ENCODE measurements around the gene UBL3.

UBL3 gene

DNA sequence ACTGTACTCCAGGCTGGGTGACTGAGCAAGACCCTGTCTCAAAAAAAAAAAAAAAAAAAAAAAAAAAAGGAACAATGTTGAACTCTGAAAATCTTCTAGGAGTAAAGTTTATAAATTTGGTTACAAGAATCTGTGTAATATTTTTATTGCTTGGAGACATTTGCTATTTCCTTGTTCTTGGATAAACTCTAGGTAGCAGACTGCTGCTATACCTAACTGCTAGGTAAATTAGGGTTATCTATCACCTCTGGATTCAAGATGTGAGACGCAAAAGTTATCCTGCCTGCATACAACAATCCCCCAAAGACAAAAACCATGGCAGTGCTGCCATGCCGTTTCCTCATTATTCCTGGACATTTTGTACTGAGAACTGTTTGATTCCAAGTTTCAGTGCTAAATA is 33.7 kb downstream of the UBL3 start:
- FAIRE-seq, result no peak
- DNase-seq (ENCODE audit: insufficient read length, low spot score), result no peak

DNA sequence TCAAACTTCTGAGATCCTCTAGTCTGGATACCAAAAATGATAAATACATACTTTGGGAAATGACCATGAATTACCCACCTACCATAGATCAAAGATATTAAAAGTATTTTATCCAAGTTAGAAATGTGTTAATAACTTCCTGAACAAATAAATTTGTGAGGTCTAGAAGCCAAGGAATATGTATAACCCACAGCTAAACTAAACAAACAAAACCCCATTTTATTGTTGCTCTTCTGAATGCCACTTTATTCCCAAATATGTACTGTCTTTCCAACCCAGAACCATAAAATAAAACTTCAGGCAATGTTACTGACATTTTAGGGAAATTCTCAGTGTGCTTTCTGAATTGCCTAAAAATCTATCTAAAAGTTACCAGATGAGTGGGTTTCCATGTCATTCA is 35.1 kb downstream of the UBL3 start:
- FAIRE-seq (no peak), DNase-seq (ENCODE audit: insufficient read length, low spot score) (no peak)

DNA sequence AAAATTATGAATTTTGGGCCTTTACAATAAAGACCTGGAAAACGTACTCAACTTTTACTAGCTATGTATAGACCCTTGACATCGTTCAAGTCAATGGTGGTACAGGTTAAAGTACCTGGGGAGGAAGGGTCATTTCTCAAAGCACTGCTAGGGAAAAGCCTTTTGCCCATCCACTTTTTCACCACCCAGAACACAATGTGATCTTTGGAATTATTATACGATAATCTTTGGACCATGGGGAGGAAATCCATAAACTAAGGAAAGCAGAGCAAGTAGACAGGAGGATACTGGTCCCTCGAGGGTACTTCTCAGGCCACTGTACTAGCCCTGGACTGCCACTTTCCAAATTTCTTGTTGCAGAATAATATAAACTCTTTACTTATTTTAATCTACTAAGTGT is 39.5 kb downstream of the UBL3 start:
- no peak for FAIRE-seq
- DNase-seq (ENCODE audit: insufficient read length, low spot score), result no peak

DNA sequence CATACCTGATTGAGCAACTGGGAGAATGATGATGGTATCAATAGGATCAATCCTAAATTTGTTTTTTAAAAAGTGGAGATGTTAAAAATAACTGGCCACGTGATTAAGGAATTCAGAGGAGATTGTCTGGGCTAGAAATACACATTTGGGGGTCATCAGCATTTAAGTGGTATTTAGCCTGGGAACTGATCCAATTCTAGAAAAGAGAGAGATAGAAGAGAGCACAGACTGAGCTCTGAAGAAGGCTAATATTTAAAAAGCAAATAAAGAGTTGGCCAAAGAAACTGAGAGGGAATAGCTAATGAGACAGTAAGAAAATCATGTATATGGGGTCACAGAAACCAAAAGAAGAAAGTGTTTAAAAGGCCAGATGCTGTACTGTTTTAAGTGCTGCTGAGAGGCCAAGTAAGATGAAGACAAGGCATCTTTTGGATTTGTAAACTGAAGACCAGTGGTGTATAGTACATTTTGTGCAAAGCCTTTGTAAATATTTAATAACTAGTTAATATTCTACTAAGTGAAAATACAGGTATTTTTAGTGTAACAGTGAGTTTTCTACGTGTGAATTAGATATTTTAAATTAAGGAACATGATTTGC is 40.2 kb downstream of the UBL3 start:
- DNase-seq (ENCODE audit: insufficient read length, low spot score) (no peak), FAIRE-seq (peak; percentile 8)

DNA sequence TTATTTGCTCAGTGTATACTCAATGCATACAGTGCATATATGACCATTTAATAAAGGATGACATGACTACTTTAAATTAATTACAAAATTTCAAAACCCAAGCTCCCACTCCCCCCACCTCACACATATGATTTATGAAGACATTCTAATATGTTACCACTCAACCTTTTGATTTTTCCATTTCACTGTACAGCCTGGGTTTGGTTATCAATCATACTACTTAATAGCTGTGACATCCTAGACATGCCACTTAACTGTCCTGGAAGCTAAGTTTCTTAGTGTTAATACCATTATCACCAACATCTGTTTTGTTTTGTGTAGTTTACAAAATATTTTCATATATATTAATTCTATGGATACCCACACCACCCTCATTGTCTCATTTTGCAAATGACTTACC is 42.2 kb downstream of the UBL3 start:
- no peak for DNase-seq (ENCODE audit: insufficient read length, low spot score)
- no peak for FAIRE-seq

DNA sequence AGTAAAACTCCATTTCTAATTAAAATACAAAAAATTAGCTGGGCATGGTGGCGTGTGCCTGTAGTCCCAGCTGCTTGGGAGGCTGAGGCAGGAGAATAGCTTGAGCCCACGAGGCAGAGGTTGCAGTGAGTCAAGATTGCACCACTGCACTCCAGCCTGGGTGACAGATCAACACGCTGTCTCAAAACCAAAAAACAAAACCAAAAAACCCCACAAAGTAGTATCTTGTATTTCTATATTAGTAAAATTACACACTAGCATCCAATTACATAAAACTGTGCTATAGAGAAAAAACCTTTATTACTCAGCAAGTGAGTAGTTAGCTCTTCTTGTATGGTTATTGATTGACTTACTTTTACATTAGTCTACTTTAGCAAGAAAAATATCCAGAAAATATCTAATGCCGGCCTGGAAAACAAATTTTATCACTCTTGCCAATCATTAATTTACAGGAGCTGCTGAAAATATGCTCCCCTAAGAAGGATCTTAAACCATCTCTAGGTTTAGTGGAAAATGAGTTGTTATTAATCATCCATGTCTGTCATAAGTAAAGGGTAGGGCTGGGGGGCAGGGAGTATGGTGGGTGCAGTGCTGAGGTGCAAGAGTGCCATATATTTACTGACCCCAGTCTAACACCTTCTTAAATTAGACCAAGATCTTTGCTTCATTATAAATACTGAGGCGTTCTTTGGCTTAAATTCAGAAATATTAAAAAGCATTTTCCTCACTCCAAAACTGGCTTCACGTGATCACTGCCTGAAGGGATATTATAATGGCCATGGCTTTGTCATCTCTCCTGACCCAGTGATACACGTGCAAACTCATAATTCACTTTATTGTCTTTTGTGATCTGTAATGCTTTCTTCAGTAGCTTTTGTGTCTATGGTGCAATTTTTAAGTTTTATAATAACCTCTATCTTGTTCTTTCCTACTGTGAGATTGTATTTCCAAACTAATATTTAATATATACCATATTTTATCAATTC is 44.1 kb downstream of the UBL3 start:
- DNase-seq (ENCODE audit: insufficient read length, low spot score) (no peak), FAIRE-seq (no peak)

DNA sequence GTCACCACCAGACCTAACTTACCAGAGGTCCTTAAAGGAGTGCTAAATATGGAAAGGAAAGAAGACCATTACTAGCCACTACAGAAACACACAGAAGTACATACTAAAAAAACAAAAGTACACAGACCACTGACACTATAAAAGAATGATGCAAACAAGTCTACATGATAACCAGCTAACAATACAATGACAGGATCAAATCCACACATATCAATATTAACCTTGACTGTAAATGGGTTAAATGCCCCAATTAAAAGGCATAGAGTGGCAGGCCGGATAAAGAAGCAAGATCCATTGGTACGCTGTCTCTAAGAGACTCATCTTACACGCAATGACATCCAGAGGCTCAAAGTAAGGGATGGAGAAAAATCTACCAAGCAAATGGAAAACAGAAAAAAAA is 47.2 kb downstream of the UBL3 start:
- DNase-seq (ENCODE audit: insufficient read length, low spot score), result no peak
- no peak for FAIRE-seq

DNA sequence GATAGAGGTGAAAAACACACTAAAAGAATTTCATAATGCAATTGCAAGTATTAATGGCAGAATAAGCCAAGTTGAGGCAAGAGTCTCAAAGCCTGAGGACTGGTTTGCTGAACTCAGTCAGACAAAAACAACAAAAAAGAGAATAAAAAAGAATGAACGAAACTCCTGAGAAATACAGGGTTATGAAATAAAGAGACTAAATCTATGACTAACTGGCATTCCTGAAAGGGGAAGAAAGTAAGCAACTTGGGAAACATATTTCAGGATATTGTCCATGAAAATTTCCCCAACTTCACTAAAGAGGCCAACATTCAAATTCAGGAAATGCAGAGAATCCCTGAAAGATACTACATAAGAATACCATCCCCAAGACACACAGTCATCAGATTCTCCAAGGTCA is 47.8 kb downstream of the UBL3 start:
- DNase-seq (ENCODE audit: insufficient read length, low spot score) (no peak), FAIRE-seq (no peak)

DNA sequence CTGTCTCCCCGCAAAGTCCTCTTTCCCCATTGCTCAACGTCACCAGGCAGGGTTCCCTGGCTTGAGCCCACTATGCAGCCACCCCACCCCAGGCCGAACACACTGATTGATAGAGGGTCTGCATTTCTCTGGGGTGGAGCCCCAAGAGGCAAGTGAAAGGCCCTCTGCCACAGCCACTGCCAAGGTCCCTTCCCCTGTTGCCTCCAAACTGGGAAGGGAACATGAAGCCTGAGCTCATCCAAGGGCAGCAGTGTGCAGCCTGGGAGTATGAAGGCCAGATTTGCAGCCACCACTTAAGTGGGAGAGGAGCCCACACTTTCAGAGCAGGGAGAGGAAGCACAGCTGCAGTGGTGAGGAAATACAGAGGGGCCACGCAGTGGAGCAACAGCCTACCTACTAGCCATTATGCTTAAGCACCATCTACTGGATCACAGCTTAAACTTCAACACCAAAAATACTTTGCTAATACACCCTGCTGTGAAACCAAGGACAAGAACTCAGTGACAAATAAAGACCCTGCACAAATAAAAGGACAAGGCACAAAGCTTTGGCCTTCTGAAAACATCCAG is 48.6 kb downstream of the UBL3 start:
- DNase-seq (ENCODE audit: insufficient read length, low spot score) (no peak), FAIRE-seq (no peak)

DNA sequence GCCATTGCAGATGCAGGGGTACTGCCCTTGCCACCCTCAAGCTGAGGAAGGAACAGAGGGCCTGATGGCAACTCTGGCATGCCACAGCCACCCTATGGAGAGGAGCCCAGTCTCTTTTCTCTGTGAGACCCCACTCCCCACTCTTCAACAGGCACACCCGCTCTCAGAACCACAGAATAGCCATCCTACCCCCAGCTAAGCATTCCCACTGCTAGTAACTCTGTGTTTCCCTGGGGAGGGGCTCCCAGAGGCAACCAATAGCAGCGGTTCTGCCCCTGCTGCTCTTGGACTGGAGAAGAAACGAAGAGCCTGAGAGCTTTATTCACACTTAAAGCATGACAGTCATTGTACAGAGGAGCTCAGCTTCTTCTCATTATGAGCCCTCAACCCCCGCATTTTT is 49.3 kb downstream of the UBL3 start:
- DNase-seq (ENCODE audit: insufficient read length, low spot score) (no peak), FAIRE-seq (no peak)

DNA sequence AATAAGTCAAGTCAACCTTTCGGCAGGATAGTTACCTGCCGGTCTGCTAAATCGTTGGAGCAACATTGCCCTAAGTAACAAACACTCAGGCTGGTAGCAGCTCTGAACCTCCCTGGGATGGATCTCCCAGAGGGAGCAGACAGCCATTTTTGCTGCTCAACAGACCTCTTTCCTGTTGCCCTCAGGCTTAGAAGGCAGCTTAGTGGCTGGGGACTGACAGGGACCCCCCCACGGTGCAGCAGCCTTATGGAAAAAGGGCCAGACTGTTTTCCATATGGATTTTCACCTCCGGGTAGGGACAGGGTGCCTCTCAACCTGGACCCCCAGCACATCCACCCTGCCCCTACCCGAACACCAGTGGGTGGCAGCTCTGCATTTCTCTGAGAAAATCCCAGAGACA is 49.7 kb downstream of the UBL3 start:
- no peak for DNase-seq (ENCODE audit: insufficient read length, low spot score)

DNA sequence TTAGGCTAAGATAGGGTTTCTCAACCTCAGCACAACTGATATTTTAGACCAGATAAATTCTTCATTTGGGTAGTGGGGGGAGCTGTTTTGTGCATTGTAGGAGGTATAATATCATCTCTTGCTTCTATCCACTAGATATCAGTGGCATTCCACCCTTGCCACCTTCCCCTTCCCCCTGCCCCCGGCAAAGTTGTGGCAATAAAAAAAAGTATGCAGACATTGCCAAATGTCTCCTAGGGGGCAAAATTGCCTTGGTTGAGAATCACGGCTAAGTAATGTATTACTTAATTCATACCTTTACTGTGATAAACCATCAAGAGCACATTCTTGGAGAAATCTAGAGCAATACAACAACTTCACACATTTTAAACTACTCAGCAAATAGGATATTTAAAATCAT is 51.4 kb downstream of the UBL3 start:
- FAIRE-seq (peak; percentile 18), DNase-seq (ENCODE audit: insufficient read length, low spot score) (no peak)

More for the DNA sequence above, 49.7 kb downstream of the UBL3 start:
- no peak for FAIRE-seq

DNA sequence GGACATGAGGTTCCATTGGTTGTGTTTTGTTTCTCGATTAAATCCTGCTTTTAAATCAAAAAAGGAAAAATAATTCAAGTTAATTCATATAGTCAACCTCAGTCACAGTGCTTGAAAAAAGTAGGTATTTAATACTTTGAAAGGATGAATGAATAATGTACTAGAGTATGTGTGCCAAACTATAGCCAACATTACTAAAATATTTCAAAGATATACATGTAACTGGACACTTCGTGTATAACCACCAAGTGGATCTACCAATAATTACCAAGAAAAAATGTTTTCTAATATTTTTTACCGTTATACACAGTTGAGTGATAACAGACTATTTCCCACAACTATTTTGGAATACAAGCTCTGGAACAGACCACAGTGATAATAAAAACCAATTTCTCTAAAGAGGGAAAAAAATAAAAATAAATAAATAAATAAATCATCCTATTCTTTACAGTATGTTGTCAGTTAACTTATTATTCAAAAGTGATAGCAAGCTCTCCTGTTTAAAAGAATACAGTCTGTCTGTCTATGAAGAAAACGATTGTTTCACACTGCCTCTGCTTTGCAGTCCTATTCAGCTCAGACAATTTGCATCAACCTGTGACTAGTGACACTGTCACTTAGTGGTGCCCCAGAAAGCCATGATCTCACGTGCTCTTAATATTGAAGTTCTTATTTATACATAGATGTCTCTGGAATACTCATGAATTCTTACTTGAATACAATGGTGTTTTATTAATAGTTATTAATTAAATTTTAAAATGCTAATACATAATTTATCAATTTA is 58.2 kb downstream of the UBL3 start:
- FAIRE-seq (no peak), DNase-seq (ENCODE audit: insufficient read length, low spot score) (no peak)

DNA sequence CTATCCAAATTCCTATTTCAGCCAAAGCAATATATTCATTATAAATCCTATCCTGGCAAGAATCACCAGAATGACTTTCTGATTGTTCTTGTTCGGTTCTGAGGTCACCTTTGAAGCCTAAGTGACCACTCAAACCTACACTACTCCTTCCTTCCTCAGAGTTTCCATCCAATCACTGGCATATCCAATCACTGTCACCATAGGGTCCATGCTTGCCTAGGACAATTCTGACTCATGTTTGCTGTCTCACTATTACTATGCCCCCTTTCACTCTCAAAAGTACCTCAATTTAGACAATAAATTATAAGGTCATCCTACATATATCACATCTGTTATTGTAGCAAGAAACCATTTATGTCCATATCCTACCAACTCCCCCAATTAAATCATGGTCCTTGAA is 58.9 kb downstream of the UBL3 start:
- DNase-seq (ENCODE audit: insufficient read length, low spot score), result no peak
- FAIRE-seq, result no peak

DNA sequence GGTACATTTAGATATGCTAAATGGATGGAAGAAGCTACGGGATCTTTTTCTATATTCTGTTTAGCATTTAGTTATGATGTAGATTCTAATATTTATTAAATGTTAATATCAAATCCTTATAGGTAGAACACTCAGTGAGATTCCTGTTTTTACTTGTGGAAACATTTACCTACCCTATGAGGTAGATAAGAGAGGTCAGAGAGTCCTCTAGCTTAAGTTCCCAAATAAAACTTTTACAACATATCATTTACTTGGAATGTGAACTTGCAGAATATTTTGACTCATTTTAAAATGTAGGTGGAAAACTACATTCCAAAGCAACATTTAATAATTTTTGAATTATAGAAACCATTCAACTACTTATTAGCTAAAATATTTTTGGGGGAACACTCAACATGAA is 63.7 kb downstream of the UBL3 start:
- DNase-seq (ENCODE audit: insufficient read length, low spot score), result no peak
- no peak for FAIRE-seq

DNA sequence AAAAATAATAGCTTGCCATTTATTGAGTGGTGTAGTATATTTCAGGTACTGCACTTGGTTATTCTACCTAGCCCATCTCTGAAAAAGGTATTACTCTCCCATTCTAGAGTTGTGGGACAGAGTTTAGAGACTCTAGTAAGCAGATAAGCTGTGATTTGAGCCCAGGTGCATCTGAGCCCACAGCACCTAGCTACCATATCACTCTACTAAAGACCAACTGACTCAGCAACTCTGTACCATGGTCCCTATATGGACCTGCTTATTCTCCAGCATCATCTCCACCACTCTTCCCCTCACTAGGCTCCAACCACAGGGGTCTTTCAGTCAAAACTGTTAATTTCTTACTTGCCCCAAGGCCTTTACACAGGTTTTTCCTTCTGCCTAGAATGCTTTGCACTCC is 64.4 kb downstream of the UBL3 start:
- FAIRE-seq, result no peak

DNA sequence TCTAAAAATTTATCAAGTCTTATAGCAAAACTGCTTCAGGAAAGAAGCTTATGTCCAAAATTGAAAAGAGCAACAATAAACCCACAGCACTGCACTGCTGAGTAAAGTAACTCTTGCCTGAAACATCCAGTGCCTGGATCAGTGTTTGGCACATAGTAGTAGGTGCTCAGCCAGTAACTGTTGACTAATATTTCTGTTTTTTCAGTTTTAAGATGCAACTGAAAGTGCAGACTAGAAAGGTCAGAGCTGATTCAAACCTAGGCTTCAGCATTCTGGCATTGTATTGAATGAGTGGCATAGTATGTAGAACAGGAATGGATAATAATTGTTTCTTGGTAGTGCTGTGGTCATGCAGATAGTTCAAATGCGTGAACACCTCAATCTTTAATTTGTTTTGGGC is 67.6 kb downstream of the UBL3 start:
- DNase-seq (ENCODE audit: insufficient read length, low spot score), result no peak
- FAIRE-seq, result peak; percentile 66

More for the DNA sequence above, 64.4 kb downstream of the UBL3 start:
- no peak for DNase-seq (ENCODE audit: insufficient read length, low spot score)

DNA sequence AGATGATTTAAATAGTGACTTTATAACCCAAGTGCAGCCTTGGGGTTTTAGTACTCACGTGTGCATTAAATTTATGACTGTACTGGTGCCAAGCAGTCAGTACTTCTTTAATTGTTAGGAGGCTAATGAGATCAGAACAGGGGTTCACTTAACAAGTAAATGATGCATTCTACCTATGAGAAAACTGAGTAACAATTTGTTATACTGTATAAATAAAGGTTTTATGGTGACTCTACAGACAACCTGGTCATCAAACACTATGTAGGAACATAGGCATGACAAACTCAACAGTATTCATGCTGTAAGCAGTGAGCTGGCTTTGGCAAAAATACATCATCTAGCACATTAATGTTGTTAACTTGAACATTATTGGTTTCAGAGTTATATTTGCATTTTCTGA is 75.6 kb downstream of the UBL3 start:
- DNase-seq (ENCODE audit: insufficient read length, low spot score), result no peak
- no peak for FAIRE-seq

DNA sequence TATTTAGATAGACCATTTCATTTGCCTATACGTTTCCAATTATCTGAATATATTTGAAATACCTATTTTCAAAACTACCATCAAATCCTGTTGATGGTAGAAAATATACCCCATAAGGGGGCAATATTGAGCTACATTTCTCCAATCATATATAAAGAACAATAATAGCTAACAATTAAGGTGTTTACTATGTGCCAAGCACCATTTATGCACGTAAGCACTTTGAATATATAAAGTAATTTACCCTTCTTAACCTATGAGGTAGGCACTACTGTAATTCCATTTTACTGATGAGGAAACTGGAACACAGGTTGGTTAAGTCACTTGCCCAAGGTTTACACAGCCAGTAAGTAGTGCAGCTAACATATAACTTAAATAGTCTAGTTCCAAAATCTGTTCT is 79.2 kb downstream of the UBL3 start:
- FAIRE-seq, result peak; percentile 11
- DNase-seq (ENCODE audit: insufficient read length, low spot score), result no peak

DNA sequence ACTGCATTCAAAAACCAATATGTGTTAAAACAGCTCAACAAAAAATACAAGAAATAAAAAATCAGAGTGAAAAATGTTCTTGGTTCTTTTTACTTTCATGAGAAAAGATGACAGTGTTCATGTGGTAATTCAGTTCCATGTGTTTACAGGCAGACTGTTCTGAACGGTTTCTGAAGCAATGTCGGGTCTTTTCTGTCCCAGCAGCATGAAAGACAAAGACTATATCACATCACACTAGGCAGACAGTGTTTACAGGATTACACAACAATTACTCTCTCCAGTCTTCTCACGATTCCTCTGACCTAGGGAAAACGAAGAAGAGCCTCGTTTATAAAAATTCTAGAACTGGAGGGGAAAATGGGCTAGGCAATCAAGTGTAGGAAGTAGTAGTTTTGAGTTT is 83.4 kb downstream of the UBL3 start:
- FAIRE-seq (no peak), DNase-seq (ENCODE audit: insufficient read length, low spot score) (no peak)
